ENCODE data around the gene MRPL36.

DNA sequence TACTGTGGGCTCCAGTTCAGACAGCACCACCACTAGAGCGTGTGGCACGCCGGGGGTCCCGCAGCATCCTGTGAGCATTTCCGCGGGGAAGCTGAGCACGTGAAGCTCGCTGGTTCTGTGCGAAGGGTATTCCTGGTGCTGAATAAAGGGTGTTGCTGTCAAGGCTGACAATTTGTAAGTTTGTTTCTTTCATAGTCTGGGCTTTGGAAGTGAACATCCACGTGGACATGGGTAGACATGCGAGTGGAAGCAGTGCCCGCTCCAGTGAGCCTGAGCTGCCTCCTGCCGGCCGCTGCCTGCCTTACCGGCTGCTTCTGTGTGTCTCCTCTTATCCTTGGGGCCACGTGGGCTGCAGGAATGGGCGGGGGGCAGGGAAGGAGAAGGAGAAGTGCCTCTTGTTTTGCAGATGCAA lies 16.2 kb upstream of the MRPL36 start:
- TF ChIP-seq EZH2phosphoT487 (IDR thresholded peaks at IDR 0.05; ENCODE audit: unreplicated experiment) (no peak), POLR2AphosphoS5 (IDR thresholded peaks at IDR 0.05; ENCODE audit: low read depth) (no peak), EZH2 (IDR thresholded peaks at IDR 0.05; ENCODE audit: low read depth, unreplicated experiment) (no peak), CREB1 (CRISPR knock-in tag; IDR thresholded peaks at IDR 0.05; ENCODE audit: low read depth) (no peak), ZNF331 (CRISPR knock-in tag; IDR thresholded peaks at IDR 0.05; ENCODE audit: low read depth) (no peak), JUNB (IDR thresholded peaks at IDR 0.05; ENCODE audit: unreplicated experiment) (no peak), STAT1 (IDR thresholded peaks at IDR 0.05; ENCODE audit: unreplicated experiment) (no peak), NANOG (IDR thresholded peaks at IDR 0.05; ENCODE audit: borderline replicate concordance) (no peak), ZNF114 (CRISPR knock-in tag; IDR thresholded peaks at IDR 0.05) (no peak)
- TF ChIP-seq, protein P1, sequence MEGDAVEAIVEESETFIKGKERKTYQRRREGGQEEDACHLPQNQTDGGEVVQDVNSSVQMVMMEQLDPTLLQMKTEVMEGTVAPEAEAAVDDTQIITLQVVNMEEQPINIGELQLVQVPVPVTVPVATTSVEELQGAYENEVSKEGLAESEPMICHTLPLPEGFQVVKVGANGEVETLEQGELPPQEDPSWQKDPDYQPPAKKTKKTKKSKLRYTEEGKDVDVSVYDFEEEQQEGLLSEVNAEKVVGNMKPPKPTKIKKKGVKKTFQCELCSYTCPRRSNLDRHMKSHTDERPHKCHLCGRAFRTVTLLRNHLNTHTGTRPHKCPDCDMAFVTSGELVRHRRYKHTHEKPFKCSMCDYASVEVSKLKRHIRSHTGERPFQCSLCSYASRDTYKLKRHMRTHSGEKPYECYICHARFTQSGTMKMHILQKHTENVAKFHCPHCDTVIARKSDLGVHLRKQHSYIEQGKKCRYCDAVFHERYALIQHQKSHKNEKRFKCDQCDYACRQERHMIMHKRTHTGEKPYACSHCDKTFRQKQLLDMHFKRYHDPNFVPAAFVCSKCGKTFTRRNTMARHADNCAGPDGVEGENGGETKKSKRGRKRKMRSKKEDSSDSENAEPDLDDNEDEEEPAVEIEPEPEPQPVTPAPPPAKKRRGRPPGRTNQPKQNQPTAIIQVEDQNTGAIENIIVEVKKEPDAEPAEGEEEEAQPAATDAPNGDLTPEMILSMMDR (conservative IDR thresholded peaks at IDR 0.05; ENCODE audit: low read depth in 2 of 2) = peak in 1 of 2 experiments; percentile 37; a peak in 2 of 4 replicates
- TF ChIP-seq, protein P2, sequence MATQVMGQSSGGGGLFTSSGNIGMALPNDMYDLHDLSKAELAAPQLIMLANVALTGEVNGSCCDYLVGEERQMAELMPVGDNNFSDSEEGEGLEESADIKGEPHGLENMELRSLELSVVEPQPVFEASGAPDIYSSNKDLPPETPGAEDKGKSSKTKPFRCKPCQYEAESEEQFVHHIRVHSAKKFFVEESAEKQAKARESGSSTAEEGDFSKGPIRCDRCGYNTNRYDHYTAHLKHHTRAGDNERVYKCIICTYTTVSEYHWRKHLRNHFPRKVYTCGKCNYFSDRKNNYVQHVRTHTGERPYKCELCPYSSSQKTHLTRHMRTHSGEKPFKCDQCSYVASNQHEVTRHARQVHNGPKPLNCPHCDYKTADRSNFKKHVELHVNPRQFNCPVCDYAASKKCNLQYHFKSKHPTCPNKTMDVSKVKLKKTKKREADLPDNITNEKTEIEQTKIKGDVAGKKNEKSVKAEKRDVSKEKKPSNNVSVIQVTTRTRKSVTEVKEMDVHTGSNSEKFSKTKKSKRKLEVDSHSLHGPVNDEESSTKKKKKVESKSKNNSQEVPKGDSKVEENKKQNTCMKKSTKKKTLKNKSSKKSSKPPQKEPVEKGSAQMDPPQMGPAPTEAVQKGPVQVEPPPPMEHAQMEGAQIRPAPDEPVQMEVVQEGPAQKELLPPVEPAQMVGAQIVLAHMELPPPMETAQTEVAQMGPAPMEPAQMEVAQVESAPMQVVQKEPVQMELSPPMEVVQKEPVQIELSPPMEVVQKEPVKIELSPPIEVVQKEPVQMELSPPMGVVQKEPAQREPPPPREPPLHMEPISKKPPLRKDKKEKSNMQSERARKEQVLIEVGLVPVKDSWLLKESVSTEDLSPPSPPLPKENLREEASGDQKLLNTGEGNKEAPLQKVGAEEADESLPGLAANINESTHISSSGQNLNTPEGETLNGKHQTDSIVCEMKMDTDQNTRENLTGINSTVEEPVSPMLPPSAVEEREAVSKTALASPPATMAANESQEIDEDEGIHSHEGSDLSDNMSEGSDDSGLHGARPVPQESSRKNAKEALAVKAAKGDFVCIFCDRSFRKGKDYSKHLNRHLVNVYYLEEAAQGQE (IDR thresholded peaks at IDR 0.05; ENCODE audit: unreplicated experiment) = no peak
- TF ChIP-seq, protein P3, sequence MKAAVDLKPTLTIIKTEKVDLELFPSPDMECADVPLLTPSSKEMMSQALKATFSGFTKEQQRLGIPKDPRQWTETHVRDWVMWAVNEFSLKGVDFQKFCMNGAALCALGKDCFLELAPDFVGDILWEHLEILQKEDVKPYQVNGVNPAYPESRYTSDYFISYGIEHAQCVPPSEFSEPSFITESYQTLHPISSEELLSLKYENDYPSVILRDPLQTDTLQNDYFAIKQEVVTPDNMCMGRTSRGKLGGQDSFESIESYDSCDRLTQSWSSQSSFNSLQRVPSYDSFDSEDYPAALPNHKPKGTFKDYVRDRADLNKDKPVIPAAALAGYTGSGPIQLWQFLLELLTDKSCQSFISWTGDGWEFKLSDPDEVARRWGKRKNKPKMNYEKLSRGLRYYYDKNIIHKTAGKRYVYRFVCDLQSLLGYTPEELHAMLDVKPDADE (IDR thresholded peaks at IDR 0.05) = no peak
- TF ChIP-seq, protein P4, sequence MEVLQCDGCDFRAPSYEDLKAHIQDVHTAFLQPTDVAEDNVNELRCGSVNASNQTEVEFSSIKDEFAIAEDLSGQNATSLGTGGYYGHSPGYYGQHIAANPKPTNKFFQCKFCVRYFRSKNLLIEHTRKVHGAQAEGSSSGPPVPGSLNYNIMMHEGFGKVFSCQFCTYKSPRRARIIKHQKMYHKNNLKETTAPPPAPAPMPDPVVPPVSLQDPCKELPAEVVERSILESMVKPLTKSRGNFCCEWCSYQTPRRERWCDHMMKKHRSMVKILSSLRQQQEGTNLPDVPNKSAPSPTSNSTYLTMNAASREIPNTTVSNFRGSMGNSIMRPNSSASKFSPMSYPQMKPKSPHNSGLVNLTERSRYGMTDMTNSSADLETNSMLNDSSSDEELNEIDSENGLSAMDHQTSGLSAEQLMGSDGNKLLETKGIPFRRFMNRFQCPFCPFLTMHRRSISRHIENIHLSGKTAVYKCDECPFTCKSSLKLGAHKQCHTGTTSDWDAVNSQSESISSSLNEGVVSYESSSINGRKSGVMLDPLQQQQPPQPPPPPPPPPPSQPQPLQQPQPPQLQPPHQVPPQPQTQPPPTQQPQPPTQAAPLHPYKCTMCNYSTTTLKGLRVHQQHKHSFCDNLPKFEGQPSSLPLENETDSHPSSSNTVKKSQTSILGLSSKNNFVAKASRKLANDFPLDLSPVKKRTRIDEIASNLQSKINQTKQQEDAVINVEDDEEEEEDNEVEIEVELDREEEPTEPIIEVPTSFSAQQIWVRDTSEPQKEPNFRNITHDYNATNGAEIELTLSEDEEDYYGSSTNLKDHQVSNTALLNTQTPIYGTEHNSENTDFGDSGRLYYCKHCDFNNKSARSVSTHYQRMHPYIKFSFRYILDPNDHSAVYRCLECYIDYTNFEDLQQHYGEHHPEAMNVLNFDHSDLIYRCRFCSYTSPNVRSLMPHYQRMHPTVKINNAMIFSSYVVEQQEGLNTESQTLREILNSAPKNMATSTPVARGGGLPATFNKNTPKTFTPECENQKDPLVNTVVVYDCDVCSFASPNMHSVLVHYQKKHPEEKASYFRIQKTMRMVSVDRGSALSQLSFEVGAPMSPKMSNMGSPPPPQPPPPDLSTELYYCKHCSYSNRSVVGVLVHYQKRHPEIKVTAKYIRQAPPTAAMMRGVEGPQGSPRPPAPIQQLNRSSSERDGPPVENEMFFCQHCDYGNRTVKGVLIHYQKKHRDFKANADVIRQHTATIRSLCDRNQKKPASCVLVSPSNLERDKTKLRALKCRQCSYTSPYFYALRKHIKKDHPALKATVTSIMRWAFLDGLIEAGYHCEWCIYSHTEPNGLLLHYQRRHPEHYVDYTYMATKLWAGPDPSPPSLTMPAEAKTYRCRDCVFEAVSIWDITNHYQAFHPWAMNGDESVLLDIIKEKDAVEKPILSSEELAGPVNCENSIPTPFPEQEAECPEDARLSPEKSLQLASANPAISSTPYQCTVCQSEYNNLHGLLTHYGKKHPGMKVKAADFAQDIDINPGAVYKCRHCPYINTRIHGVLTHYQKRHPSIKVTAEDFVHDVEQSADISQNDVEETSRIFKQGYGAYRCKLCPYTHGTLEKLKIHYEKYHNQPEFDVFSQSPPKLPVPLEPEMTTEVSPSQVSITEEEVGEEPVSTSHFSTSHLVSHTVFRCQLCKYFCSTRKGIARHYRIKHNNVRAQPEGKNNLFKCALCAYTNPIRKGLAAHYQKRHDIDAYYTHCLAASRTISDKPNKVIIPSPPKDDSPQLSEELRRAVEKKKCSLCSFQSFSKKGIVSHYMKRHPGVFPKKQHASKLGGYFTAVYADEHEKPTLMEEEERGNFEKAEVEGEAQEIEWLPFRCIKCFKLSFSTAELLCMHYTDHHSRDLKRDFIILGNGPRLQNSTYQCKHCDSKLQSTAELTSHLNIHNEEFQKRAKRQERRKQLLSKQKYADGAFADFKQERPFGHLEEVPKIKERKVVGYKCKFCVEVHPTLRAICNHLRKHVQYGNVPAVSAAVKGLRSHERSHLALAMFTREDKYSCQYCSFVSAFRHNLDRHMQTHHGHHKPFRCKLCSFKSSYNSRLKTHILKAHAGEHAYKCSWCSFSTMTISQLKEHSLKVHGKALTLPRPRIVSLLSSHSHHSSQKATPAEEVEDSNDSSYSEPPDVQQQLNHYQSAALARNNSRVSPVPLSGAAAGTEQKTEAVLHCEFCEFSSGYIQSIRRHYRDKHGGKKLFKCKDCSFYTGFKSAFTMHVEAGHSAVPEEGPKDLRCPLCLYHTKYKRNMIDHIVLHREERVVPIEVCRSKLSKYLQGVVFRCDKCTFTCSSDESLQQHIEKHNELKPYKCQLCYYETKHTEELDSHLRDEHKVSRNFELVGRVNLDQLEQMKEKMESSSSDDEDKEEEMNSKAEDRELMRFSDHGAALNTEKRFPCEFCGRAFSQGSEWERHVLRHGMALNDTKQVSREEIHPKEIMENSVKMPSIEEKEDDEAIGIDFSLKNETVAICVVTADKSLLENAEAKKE (CRISPR knock-in tag; IDR thresholded peaks at IDR 0.05) = no peak

Measured in GM23338 (cell line).